Activated CD4-positive, CD25-positive, alpha-beta regulatory T cell treated with anti-CD3 and anti-CD28 coated beads, Interleukin-2, amount 50 U/mL, for 24 hours (primary cell): ENCODE data around the gene NAV2.
A peak's percentile ranks its signal among the peaks of the same experiment; 100 is the strongest.

ENCODE experiments used
- ATAC-seq, 2 donors: fragments of 150-1000 bp; cut with Tn5 transposase; one replicate each; pipeline ENCODE4 v1.10.0; 2021; ENCODE audit warnings: mild to moderate bottlenecking in 1 of 2, moderate library complexity in 1 of 2

NAV2 gene

GRCh38 chr11:19715373-19715772, 2.7 kb downstream of the NAV2 start:
- ATAC-seq = no peak

- no peak for ATAC-seq
Measured at GRCh38 chr11:19718051-19718450, 5.4 kb downstream of the NAV2 start.

DNA sequence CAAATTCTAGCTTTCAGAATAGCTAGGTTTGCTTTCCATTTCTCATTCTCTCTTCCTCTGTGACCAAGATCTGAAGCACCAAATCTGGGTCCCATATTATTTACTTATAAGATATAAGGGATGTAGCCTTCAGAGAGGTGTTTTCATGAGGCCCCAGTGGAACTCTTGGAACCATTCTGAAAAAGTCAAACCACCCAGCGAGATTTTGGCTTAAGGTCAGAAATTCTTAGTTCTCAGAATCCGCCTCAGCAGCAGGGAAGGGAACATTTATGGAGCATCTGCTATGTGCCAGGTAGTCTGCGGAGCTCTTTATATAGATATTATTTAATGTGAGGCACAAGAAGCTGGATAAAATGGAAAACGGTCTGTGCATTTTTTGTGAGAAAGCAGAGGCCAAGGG, 6.3 kb downstream of the NAV2 start:
- no peak for ATAC-seq

GRCh38 chr11:19719960-19720359, 7.3 kb downstream of the NAV2 start:
- no peak for ATAC-seq

GRCh38 chr11:19721176-19721575, 8.5 kb downstream of the NAV2 start:
- ATAC-seq = no peak

GRCh38 chr11:19722702-19723101, 10.1 kb downstream of the NAV2 start:
- no peak for ATAC-seq

DNA sequence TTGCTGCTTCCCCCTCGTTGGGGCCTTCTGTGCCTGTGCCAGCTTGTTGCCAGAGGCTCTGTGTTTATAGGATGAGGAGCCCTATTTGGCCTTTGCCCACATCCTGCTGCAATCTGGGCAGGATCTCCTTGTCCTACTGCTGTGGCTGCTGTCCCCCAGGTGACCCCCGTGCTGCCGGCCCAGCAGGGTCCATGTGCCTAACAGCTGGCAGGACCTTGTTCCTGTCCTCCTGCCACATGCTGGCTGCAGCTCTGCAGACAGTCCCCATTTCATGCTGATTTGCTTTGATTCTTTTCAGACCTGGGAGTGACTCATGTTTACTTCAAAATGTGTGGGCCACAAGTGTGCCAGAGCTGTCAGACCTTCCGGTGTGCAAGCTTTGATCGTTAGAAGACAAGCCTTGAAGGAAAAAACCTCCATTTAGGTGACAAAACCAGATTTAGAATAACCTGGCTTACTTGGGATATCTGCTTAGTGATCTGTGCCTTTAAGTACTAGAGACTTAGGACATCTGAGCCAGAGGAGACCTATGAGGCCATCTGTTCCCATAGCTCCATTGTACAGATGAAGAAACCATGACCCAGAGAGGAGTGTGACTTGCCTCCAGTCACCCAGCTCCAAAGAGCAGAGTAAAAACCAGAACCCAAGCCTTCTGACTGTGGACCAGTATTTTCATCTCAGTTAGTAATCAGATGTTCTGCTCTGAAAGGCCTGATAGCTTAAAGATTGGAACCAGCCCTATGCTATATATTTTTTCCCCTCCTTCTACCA, 11.1 kb downstream of the NAV2 start:
- peak; percentile 88 to 94 for ATAC-seq

DNA sequence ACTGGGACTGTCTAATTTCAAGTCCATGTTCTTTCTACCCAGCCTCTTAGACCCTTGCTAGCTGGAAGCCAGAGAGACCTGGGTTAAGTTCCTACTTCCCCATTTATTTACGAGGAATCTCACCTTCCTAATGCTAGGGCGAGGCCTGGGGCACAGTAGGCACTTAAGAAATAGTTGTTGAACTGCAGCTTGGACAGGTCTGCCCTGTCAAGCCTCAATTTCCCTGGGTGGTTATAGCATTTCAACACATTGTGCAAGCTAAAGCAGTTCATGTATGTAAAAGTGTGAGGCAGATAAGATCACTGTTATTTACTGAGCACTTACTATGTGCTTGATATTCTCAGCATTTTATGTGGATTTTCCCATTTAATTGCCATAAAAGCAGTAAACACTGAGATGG, 12.1 kb downstream of the NAV2 start:
- ATAC-seq = no peak

GRCh38 chr11:19725379-19726079, 12.9 kb downstream of the NAV2 start:
- ATAC-seq = no peak

DNA sequence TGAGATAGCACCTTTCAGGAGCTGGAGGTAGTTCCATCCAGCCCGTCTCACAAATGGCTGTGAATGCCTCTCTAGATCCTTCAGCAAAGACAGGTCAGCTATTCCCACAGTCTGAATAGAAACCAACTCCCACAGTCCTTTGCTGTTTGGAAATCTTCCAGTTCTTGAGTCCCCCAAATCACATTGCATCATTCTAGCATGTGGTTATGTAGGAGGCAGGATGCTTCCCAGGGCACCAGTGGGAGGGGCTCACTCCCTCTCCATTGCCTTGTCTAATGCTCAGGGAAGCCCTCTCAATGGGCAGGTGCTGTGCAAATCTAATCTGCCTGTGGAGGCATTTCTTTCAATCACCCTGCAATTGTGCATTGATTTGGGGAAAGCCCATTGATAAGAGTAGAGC, 14.6 kb downstream of the NAV2 start:
- ATAC-seq = no peak

DNA sequence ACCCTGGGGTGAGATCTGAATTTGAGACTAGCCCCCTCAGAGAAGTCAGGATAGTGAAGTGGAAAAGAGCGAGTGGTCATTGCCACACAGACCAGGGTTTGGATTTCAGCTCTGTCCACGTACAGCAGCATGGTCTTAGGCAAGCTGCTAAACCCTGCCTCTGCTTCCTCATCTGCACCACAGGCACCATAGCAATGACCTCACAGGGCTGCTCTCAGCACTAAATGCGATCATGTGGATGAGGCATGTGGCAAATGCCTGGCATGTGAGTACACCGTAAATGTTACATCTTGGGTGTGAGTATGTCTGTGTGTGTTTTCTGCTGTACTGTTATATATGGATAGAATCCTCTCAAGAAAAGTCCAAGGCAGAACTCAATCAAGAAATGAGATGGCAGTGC, 15.8 kb downstream of the NAV2 start:
- ATAC-seq = no peak

GRCh38 chr11:19729141-19729540, 16.5 kb downstream of the NAV2 start:
- ATAC-seq = no peak

- ATAC-seq = no peak
Measured at GRCh38 chr11:19730373-19730772, 17.7 kb downstream of the NAV2 start.

GRCh38 chr11:19734171-19734570, 21.5 kb downstream of the NAV2 start:
- ATAC-seq = no peak

- ATAC-seq = no peak
Measured at GRCh38 chr11:19735157-19735908, 22.7 kb downstream of the NAV2 start.

DNA sequence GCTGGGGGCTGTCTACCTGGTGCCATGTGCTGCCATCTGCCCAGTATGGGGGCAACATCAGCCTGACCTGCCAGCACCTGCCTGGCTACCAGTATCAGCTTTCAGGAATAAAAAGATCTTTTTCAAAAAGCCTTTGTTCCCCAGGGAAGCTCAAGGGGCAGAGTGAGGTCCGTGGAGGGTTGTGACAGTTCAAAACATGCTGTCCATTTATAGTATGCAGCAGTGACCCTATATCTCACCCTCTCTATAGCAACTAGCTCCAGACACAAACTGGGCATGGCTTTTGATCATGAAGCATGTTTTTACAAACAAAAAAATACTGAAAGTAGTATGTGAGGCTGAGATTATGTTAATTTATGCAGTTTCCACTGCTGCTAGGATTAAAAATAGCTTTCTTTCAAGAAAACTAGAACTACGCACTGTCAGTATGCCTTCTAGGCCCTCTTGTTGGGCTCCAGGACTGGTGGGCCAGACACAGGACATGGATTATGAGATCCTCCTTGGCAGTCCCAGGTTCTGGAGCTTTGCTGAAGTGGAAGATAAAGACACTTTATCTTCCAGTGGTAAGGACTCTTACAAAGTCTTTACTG, 23.4 kb downstream of the NAV2 start:
- ATAC-seq = no peak

DNA sequence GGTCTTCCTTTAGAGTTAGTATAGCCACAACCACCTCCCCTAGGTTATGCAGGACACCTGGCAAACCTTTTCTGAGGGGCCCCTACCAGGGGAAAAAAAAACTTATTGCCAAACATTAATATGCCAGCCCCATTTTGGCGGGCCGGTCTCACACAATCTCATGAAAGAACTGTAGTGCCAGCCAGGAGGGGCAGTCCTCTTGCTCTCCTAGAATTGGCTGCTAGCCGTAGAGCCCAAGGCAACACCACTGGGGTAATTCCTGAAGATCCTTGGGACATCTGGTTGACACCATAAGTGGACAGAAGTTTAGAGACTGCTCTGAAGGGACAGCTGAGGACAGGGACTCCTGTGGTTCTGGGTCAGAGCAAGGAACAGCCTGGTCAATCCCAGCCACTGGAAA, 24.2 kb downstream of the NAV2 start:
- ATAC-seq = no peak

GRCh38 chr11:19737575-19737974, 24.9 kb downstream of the NAV2 start:
- no peak for ATAC-seq

- no peak for ATAC-seq
Measured at GRCh38 chr11:19738124-19738523, 25.5 kb downstream of the NAV2 start.

DNA sequence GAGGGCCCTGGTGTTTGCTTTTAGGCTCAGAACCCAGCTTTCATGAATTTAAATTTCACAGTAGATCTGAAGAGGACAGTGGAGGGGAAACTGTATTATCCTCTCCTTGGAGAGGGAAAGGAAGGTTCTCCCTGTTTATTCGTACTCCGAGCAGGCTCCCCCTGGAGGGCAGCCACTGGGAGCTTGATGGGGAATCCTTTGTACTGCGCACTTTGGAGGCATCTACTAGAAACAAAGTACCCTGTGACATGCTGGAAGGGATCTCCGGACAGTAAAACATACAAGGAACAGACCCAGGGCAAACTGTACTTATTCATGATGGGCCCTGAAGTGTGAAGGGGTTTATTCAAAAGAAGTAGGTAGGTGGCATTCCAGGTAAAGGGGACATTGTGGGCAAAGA, 27.2 kb downstream of the NAV2 start:
- no peak for ATAC-seq

- no peak for ATAC-seq
Measured at GRCh38 chr11:19740586-19740985, 27.9 kb downstream of the NAV2 start.

DNA sequence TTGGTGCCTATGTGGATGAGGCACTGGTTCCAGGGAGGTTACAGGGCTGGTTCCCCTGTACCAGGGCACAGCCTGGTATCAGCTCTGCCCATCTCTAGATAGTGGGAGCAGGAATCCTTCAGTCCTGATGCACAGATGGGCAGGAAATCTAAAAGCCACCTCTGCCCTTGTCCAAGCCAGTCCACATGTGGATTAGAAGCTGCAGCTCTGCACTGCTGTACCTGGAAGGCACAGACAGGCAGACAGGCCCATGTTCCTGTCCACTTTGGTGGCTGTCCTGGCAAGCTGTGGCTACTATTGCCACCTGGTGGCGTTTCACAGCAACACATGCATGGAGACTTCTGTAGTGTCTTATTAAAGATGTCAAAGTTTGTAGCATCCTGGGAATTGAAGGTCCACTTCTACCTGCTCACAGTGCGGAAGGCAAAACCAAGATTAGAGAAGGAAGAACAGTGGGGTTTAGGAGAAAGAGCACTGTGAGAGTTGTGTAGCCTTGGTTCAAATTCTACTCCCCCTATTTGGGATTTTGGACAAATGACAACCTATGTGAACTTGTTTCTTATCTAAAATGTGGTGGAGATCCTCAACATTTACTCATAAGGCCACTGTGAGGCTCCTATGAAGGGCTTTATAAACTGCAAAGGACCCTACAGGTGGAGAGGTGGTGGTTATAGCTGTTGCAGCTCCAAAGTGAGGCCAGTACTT, 30.1 kb downstream of the NAV2 start:
- peak in 1 of 2 donors; percentile 64 for ATAC-seq

GRCh38 chr11:19743622-19744021, 31.0 kb downstream of the NAV2 start:
- ATAC-seq = no peak
